ENCODE data around the gene GET4. TPM values are rescaled to one million over a fixed set of nuclear protein-coding genes. Genes with fewer than 3 reads are reported as not detected.

GET4 gene
- total and polyA plus RNA-seq, 2 of the 8 experiments (the other 6 are each of a cell fraction or from before 2014, with no cell fraction given) = 56.7 to 74.1 TPM

DNA sequence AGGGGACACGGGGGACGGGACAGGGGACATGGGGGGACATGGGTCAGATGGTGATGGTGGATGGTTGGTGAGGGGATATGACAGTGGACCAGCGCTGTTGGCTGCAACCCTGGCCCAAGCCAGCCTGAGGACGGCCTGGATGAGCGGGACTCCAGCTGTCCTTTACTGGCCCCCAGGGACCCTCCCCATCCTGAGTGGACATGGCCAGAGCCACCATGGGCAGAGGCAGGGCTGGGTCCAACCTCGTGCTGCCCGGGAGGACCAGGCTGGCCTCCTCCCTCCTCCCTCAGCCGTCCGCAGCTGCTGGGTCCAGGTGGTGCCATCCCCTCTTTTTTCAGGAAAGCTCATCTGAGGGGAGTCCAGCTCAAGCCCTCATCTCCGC is 30.4 kb downstream of the GET4 start:
- H3K9ac ChIP-seq (replicated peaks in 1 of 4; ENCODE audit: extremely low read depth in 1 of 4, low read depth in 3 of 4, low read length in 3 of 4) = no peak overlapping the region
- no peaks in the 10 kb centered on the region for H3K79me2 ChIP-seq (ENCODE audit: control insufficient read depth in 1 of 2, insufficient read depth in 2 of 2, low read length in 2 of 2)
- H2BK20ac ChIP-seq (ENCODE audit: low read length) = no peak overlapping the region
- H3K27me3 ChIP-seq (replicated peaks in 1 of 4; ENCODE audit: control insufficient read depth in 3 of 4, extremely low read depth in 1 of 4, insufficient read depth in 3 of 4, low read length in 3 of 4) = peaks cover 0 to 12% (median 9%) of the 10 kb centered on the region in 4 experiments; a peak in 4 of 7 replicates
- H4K91ac ChIP-seq (replicated peaks; ENCODE audit: insufficient read length, low read length) = no peak overlapping the region
- TF ChIP-seq ZNF274 (IDR thresholded peaks at IDR 0.05; ENCODE audit: borderline replicate concordance, extremely low read depth, low read length) (no peak), RFX5 (IDR thresholded peaks at IDR 0.05; ENCODE audit: borderline replicate concordance, low read depth, low read length) (no peak), POLR2AphosphoS5 (IDR thresholded peaks at IDR 0.05; ENCODE audit: low read depth, low read length) (no peak), TCF12 (IDR thresholded peaks at IDR 0.05; ENCODE audit: low read depth, low read length) (no peak), CBX8 (IDR thresholded peaks at IDR 0.05; ENCODE audit: borderline replicate concordance, low read depth, low read length) (no peak), RNF2 (IDR thresholded peaks at IDR 0.05; ENCODE audit: borderline replicate concordance, low read depth, low read length, missing control alignments, poor library complexity, severe bottlenecking) (no peak)
- no peak overlapping the region for H2BK120ac ChIP-seq (replicated peaks; ENCODE audit: low read depth, low read length)
- DNase-seq (ENCODE audit: low read depth in 1 of 2, low spot score in 2 of 2) (no peak), FAIRE-seq (no peak)
- H3K14ac ChIP-seq (ENCODE audit: insufficient read length) = no peak overlapping the region
- WGBS, 2 experiments (ENCODE audit: extremely low coverage in 1 of 2, insufficient coverage in 1 of 2, insufficient read length in 1 of 2, insufficient replicate concordance in 2 of 2, low coverage in 1 of 2, low lambda C conversion rate in 2 of 2, missing lambda C conversion rate in 1 of 2) = 85% methylated on average over 8 of the region's 10 CpGs; no CpG with 5 or more reads in 1 of the 2 experiments
- peaks cover 0 to 3% of the 10 kb centered on the region in 2 experiments for H4K20me1 ChIP-seq (replicated peaks in 1 of 2; ENCODE audit: control insufficient read depth in 1 of 2, insufficient read depth in 2 of 2, low read length in 2 of 2)
- no peaks in the 10 kb centered on the region; the same call in 1 of the 2 replicates for H3K23me2 ChIP-seq (ENCODE audit: low read depth, low read length)
- ChIA-PET POLR2A (ENCODE audit: partially characterized antibody) (interaction anchor here (0.9 kb wide), 1 partner anchor 75 kb away, joined by 3 read pairs; no protein-coding TSS in a partner anchor), CTCF (ENCODE audit: partially characterized antibody) (interaction anchor here (0.7 to 6.3 kb wide), 6 partner anchors 17 to 269 kb away, joined by 3 to 36 read pairs (median 4); partner anchors contain the start of gene CYP2W1)
- 0 out of 2 replicates have a peak overlapping the region, but pooled peaks have one; percentile 53 for H2AK5ac ChIP-seq (ENCODE audit: low read depth, low read length)
- no peak overlapping the region for H3K56ac ChIP-seq (replicated peaks; ENCODE audit: insufficient read length, low read depth, low read length)
- no peaks in the 10 kb centered on the region for H3K79me1 ChIP-seq (ENCODE audit: low read depth, low read length)
- H3K36me3 ChIP-seq (ENCODE audit: control insufficient read depth in 2 of 4, insufficient read depth in 4 of 4, low read length in 3 of 4) = no peaks in the 10 kb centered on the region
- H2BK5ac ChIP-seq (ENCODE audit: low read depth, low read length) = no peak overlapping the region
- no peak overlapping the region for H2AFZ ChIP-seq (ENCODE audit: low read length)
- no peak overlapping the region for H2BK15ac ChIP-seq (ENCODE audit: low read length)
- H3K23ac ChIP-seq (ENCODE audit: insufficient read length) = no peak overlapping the region
- H4K5ac ChIP-seq (ENCODE audit: insufficient read length, low read depth, low read length) = no peak overlapping the region
- 0 out of 2 replicates have a peak overlapping the region, but pooled peaks have one; percentile 1 for H2BK12ac ChIP-seq (ENCODE audit: low read depth, low read length)
- no peak overlapping the region for H4K8ac ChIP-seq (ENCODE audit: extremely low read depth, insufficient read depth, low read length)
- no peak overlapping the region for H3K4ac ChIP-seq (replicated peaks; ENCODE audit: insufficient read length, low read depth, low read length)
- H3K4me3 ChIP-seq (ENCODE audit: extremely low read depth in 1 of 4, insufficient read depth in 2 of 4, low read depth in 3 of 4, low read length in 4 of 4) = no peak overlapping the region
- H3K4me2 ChIP-seq (ENCODE audit: insufficient read depth in 1 of 2, low read depth in 2 of 2, low read length in 2 of 2) = no peak overlapping the region
- H3K4me1 ChIP-seq (replicated peaks in 1 of 4; ENCODE audit: control insufficient read depth in 3 of 4, insufficient read depth in 4 of 4, low read length in 3 of 4) = peaks cover 0 to 12% (median 2%) of the 10 kb centered on the region in 4 experiments; a peak in 3 of 7 replicates
- H3K27ac ChIP-seq (ENCODE audit: low read depth, low read length) = no peak overlapping the region
- H3K9me3 ChIP-seq (ENCODE audit: insufficient read depth in 2 of 2, low read depth in 1 of 2, low read length in 1 of 2) = no peaks in the 10 kb centered on the region
- H3K18ac ChIP-seq (ENCODE audit: extremely low read depth, low read length) = no peak overlapping the region

Measured in H1 (cell line).